H1 (cell line): ENCODE results near the gene LTBP1. TPM values are rescaled to one million over a fixed set of nuclear protein-coding genes. Genes with fewer than 3 reads are reported as not detected.

ENCODE experiments used
- CTCF ChIA-PET: fragments of 300-600 bp; sonication (Branson Sonifier 250); formaldehyde crosslinking; loops from one replicate; lab custom pipeline; 2021; ENCODE audit not compliant: partially characterized antibody; lab: Charles Lee
- POLR2A ChIA-PET: fragments of 300-600 bp; sonication (Branson Sonifier 250); formaldehyde crosslinking; loops from one replicate; lab custom pipeline; 2021; ENCODE audit warnings: inconsistent platforms; ENCODE audit not compliant: partially characterized antibody; lab: Charles Lee
- DNase-seq, 2 experiments: peaks; one replicate each; pipeline versions ENCODE4 v3.0.0 to v3.0.0-alpha.2; 2010 to 2022; ENCODE audit warnings: low spot score in 2 of 2, low read depth in 1 of 2, mixed read lengths in 1 of 2
- FAIRE-seq: peaks from 2 replicates; lab custom pipeline; 2011; peaks lifted over from hg19 to GRCh38; lab: Jason Lieb, UNC
- H2AFZ ChIP-seq: 2 replicates; pipeline ENCODE4 v1.8.1; 2012; ENCODE audit warnings: low read length, inconsistent platforms
- H2AK5ac ChIP-seq: 2 replicates; pipeline ENCODE4 v1.6.1; 2013; ENCODE audit warnings: low read depth, low read length
- H2BK120ac ChIP-seq: replicated peaks from 2 replicates; pipeline ENCODE3; 2013; ENCODE audit warnings: low read depth, low read length, inconsistent platforms
- H2BK12ac ChIP-seq: 2 replicates; pipeline ENCODE4 v1.6.1; 2013; ENCODE audit warnings: low read depth, low read length
- H2BK15ac ChIP-seq: 2 replicates; pipeline ENCODE4 v1.6.1; 2013; ENCODE audit warnings: low read length
- H2BK20ac ChIP-seq: 2 replicates; pipeline ENCODE4 v1.6.1; 2013; ENCODE audit warnings: low read length
- H2BK5ac ChIP-seq: 2 replicates; pipeline ENCODE4 v1.6.1; 2013; ENCODE audit warnings: low read depth, low read length
- H3K14ac ChIP-seq: 2 replicates; pipeline ENCODE4 v1.6.1; 2013; ENCODE audit warnings: inconsistent platforms; ENCODE audit not compliant: insufficient read length
- H3K18ac ChIP-seq: 2 replicates; pipeline ENCODE4 v1.6.1; 2013; ENCODE audit warnings: low read length; ENCODE audit errors: extremely low read depth
- H3K23ac ChIP-seq: 2 replicates; pipeline ENCODE4 v1.6.1; 2013; ENCODE audit warnings: inconsistent platforms; ENCODE audit not compliant: insufficient read length
- H3K23me2 ChIP-seq: 2 replicates; pipeline ENCODE4 v1.6.1; 2013; ENCODE audit warnings: low read depth, low read length
- H3K27ac ChIP-seq: 2 replicates; pipeline ENCODE4 v1.6.1; 2011; ENCODE audit warnings: low read depth, low read length, inconsistent platforms
- H3K27me3 ChIP-seq, 4 experiments: replicated peaks in 1 of 4; 1 replicate in 1 of 4; 2 replicates in 3 of 4; pipeline versions ENCODE4 v1.6.1 to v1.8.1; 2011 to 2013; ENCODE audit warnings: low read length in 3 of 4, mild to moderate bottlenecking in 3 of 4, inconsistent platforms in 2 of 4, mixed read lengths in 2 of 4, moderate library complexity in 1 of 4; ENCODE audit not compliant: control insufficient read depth in 3 of 4, insufficient read depth in 3 of 4; ENCODE audit errors: extremely low read depth in 1 of 4
- H3K36me3 ChIP-seq, 4 experiments: 2 replicates each; pipeline versions ENCODE4 v1.6.1 to v1.8.1; 2011 to 2013; ENCODE audit warnings: mild to moderate bottlenecking in 4 of 4, low read length in 3 of 4, moderate library complexity in 2 of 4, control low read depth in 1 of 4, inconsistent platforms in 1 of 4; ENCODE audit not compliant: insufficient read depth in 4 of 4, control insufficient read depth in 2 of 4
- H3K4ac ChIP-seq: replicated peaks from 2 replicates; pipeline ENCODE3; 2013; ENCODE audit warnings: low read length, low read depth, mixed read lengths, inconsistent platforms; ENCODE audit not compliant: insufficient read length
- H3K4me1 ChIP-seq, 4 experiments: replicated peaks in 1 of 4; 1 replicate in 1 of 4; 2 replicates in 3 of 4; pipeline versions ENCODE4 v1.6.1 to v1.8.1; 2011 to 2013; ENCODE audit warnings: low read length in 3 of 4, inconsistent platforms in 2 of 4, mixed read lengths in 1 of 4; ENCODE audit not compliant: insufficient read depth in 4 of 4, control insufficient read depth in 3 of 4
- H3K4me2 ChIP-seq, 2 experiments: 2 replicates each; pipeline versions ENCODE4 v1.6.1 to v1.8.1; 2011 to 2013; ENCODE audit warnings: low read depth in 2 of 2, low read length in 2 of 2, control low read depth in 1 of 2, inconsistent platforms in 1 of 2, mild to moderate bottlenecking in 1 of 2; ENCODE audit not compliant: insufficient read depth in 1 of 2
- H3K4me3 ChIP-seq, 4 experiments: fragments of 200-600, 300-600 bp in 1 of 4; sonication (generic), shearing (Covaris generic), sonication (Bioruptor Twin) in 1 of 4; 2 replicates each; pipeline versions ENCODE4 v1.5.1 to v1.8.1; 2011 to 2016; ENCODE audit warnings: low read length in 4 of 4, low read depth in 3 of 4, control low read depth in 2 of 4, inconsistent platforms in 2 of 4, mild to moderate bottlenecking in 2 of 4, mixed read lengths in 1 of 4, moderate library complexity in 1 of 4; ENCODE audit not compliant: insufficient read depth in 2 of 4; ENCODE audit errors: extremely low read depth in 1 of 4
- H3K56ac ChIP-seq: replicated peaks from 2 replicates; pipeline ENCODE3; 2013; ENCODE audit warnings: low read depth, mild to moderate bottlenecking, mixed read lengths, low read length, inconsistent platforms; ENCODE audit not compliant: insufficient read length
- H3K79me1 ChIP-seq: 2 replicates; pipeline ENCODE4 v1.6.1; 2013; ENCODE audit warnings: low read depth, low read length, control low read depth
- H3K79me2 ChIP-seq, 2 experiments: 2 replicates each; pipeline versions ENCODE4 v1.6.1 to v1.8.1; 2012 to 2013; ENCODE audit warnings: low read length in 2 of 2, mild to moderate bottlenecking in 2 of 2, inconsistent platforms in 1 of 2; ENCODE audit not compliant: insufficient read depth in 2 of 2, control insufficient read depth in 1 of 2
- H3K9ac ChIP-seq, 4 experiments: replicated peaks in 1 of 4; 1 replicate in 1 of 4; 2 replicates in 3 of 4; pipeline versions ENCODE4 v1.6.1 to v1.8.1; 2011 to 2013; ENCODE audit warnings: low read depth in 3 of 4, low read length in 3 of 4, control low read depth in 2 of 4, mild to moderate bottlenecking in 2 of 4, moderate library complexity in 2 of 4, inconsistent platforms in 1 of 4; ENCODE audit errors: extremely low read depth in 1 of 4
- H3K9me3 ChIP-seq, 2 experiments: 2 replicates each; pipeline versions ENCODE4 v1.6.1 to v1.8.1; 2012 to 2013; ENCODE audit warnings: mild to moderate bottlenecking in 2 of 2, moderate library complexity in 2 of 2, control low read depth in 1 of 2, inconsistent platforms in 1 of 2, low read depth in 1 of 2, low read length in 1 of 2, mixed read lengths in 1 of 2; ENCODE audit not compliant: insufficient read depth in 2 of 2
- H4K20me1 ChIP-seq, 2 experiments: replicated peaks in 1 of 2; 2 replicates each; pipeline versions ENCODE3 to v1.8.1; 2011 to 2013; ENCODE audit warnings: inconsistent platforms in 2 of 2, low read length in 2 of 2, mild to moderate bottlenecking in 1 of 2; ENCODE audit not compliant: insufficient read depth in 2 of 2, control insufficient read depth in 1 of 2
- H4K5ac ChIP-seq: 2 replicates; pipeline ENCODE4 v1.6.1; 2013; ENCODE audit warnings: low read length, low read depth, mixed read lengths, inconsistent platforms; ENCODE audit not compliant: insufficient read length
- H4K8ac ChIP-seq: 2 replicates; pipeline ENCODE4 v1.8.0; 2013; ENCODE audit warnings: mild to moderate bottlenecking, moderate library complexity, low read length, inconsistent platforms; ENCODE audit not compliant: insufficient read depth; ENCODE audit errors: extremely low read depth
- H4K91ac ChIP-seq: replicated peaks from 2 replicates; pipeline ENCODE3; 2013; ENCODE audit warnings: low read length, mixed read lengths, inconsistent platforms; ENCODE audit not compliant: insufficient read length
- BACH1 ChIP-seq: IDR thresholded peaks from 2 replicates; pipeline ENCODE4 v1.6.1; 2012; ENCODE audit warnings: low read length, improper control_type of control experiment
- EZH2 ChIP-seq: fragments of 200-600 bp; sonication (generic); IDR thresholded peaks from 2 replicates; pipeline ENCODE4 v1.7.1; 2012; ENCODE audit warnings: low read depth, mild to moderate bottlenecking, moderate library complexity, low read length, inconsistent platforms; ENCODE audit not compliant: severe bottlenecking
- NANOG ChIP-seq: IDR thresholded peaks from 2 replicates; pipeline ENCODE4 v1.6.1; 2011; ENCODE audit warnings: low read length, low read depth, mild to moderate bottlenecking, inconsistent platforms; ENCODE audit not compliant: insufficient read depth, poor library complexity, severe bottlenecking
- RAD21 ChIP-seq, 2 experiments: IDR thresholded peaks in 1 of 2; conservative IDR thresholded peaks in 1 of 2; 2 replicates each; pipeline ENCODE4 v1.6.1; 2011; ENCODE audit warnings: low read depth in 2 of 2, low read length in 2 of 2, improper control_type of control experiment in 1 of 2, inconsistent platforms in 1 of 2, mild to moderate bottlenecking in 1 of 2, moderate library complexity in 1 of 2
- SIN3A ChIP-seq, 2 experiments: IDR thresholded peaks in 1 of 2; conservative IDR thresholded peaks in 1 of 2; 2 replicates each; pipeline ENCODE4 v1.6.1; 2011 to 2012; ENCODE audit warnings: low read length in 2 of 2, improper control_type of control experiment in 1 of 2, low read depth in 1 of 2, mild to moderate bottlenecking in 1 of 2
- WGBS, 2 experiments: shearing (Covaris generic) in 1 of 2; methylation state at CpG; one replicate each; pipeline versions ENCODE4 v1.1.6 to v1.1.7; 2013 to 2015; ENCODE audit warnings: low lambda C conversion rate in 2 of 2, mixed read lengths in 2 of 2, inconsistent platforms in 1 of 2, low coverage in 1 of 2, missing lambda C conversion rate in 1 of 2; ENCODE audit not compliant: insufficient replicate concordance in 2 of 2, insufficient coverage in 1 of 2, insufficient read length in 1 of 2; ENCODE audit errors: extremely low coverage in 1 of 2, missing lambda C conversion rate in 1 of 2; 5-methylcytosine and 5-hydroxymethylcytosine counted together
- polyA plus RNA-seq, 7 experiments: library from polyadenylated mRNA; depleted of rRNA in 3 of 7; stranded (reverse) in 5 of 7; unstranded in 2 of 7; fragments of >200 nt in 5 of 7; fragments of 200-250 nt in 2 of 7; gene quantifications; 1 replicate in 5 of 7; 2 replicates in 1 of 7; 4 replicates in 1 of 7; pipeline versions ENCODE4 v1.2.1 to v1.2.3, GENCODE V29; 2011 to 2013; ENCODE audit warnings: missing spikeins in 2 of 7, mixed read lengths in 2 of 7
- total RNA-seq: library from RNA; stranded (reverse); fragmentation: NEBNext Ultra II Directional; extraction: Animal tissue kit (Norgen Biotek cat#: 25700); gene quantifications from 2 replicates; pipeline ENCODE4 v1.2.1, GENCODE V29; 2021

Gene LTBP1
- total and polyA plus RNA-seq, 2 of the 8 experiments (the other 6 are each of a cell fraction or from before 2014, with no cell fraction given): 15.4 to 24.7 TPM

- Histone ChIP-seq H3K14ac (no peak overlapping the region), H2BK12ac (no peak overlapping the region), H3K4me1 (peaks cover 0 to 2% (median 0%) of the 10 kb centered on the region in 4 experiments; a peak in 2 of 7 replicates), H2BK15ac (no peak overlapping the region), H3K36me3 (no peaks in the 10 kb centered on the region), H3K4ac (no peak overlapping the region), H2BK5ac (no peak overlapping the region), H3K4me2 (no peak overlapping the region), H4K20me1 (no peaks in the 10 kb centered on the region), H3K18ac (no peak overlapping the region), H2BK20ac (no peak overlapping the region), H3K23me2 (no peaks in the 10 kb centered on the region), H3K56ac (no peak overlapping the region), H3K9ac (no peak overlapping the region), H2BK120ac (no peak overlapping the region), H4K5ac (no peak overlapping the region), H2AK5ac (no peak overlapping the region), H3K79me1 (no peaks in the 10 kb centered on the region), H2AFZ (no peak overlapping the region), H3K4me3 (no peak overlapping the region), H3K23ac (no peak overlapping the region), H3K27ac (no peak overlapping the region), H3K79me2 (no peaks in the 10 kb centered on the region), H4K8ac (no peak overlapping the region), H4K91ac (no peak overlapping the region), H3K9me3 (no peaks in the 10 kb centered on the region), H3K27me3 (no peaks in the 10 kb centered on the region)
- WGBS, 2 experiments: 88% methylated on average over 3 of the region's 3 CpGs; no CpG with 5 or more reads in 1 of the 2 experiments
- FAIRE-seq (no peak), DNase-seq (no peak)
- CTCF ChIA-PET: no interaction called here
- POLR2A ChIA-PET: no interaction called here
- no peak for TF ChIP-seq RAD21 (IDR thresholded peaks at IDR 0.05 in 1 of 2, conservative IDR thresholded peaks at IDR 0.05 in 1 of 2; ENCODE audit: low read depth in 2 of 2, low read length in 2 of 2)
- TF ChIP-seq NANOG: no peak
- TF ChIP-seq EZH2: no peak
- TF ChIP-seq SIN3A (conservative IDR thresholded peaks at IDR 0.05 in 1 of 2, IDR thresholded peaks at IDR 0.05 in 1 of 2; ENCODE audit: low read depth in 1 of 2, low read length in 2 of 2): no peak
- TF ChIP-seq BACH1: no peak
These were observed 270.7 kb downstream of the LTBP1 start for GRCh38 chr2:33217406-33217805.
